Measurements from ENCODE around the gene WWOX.

DNA sequence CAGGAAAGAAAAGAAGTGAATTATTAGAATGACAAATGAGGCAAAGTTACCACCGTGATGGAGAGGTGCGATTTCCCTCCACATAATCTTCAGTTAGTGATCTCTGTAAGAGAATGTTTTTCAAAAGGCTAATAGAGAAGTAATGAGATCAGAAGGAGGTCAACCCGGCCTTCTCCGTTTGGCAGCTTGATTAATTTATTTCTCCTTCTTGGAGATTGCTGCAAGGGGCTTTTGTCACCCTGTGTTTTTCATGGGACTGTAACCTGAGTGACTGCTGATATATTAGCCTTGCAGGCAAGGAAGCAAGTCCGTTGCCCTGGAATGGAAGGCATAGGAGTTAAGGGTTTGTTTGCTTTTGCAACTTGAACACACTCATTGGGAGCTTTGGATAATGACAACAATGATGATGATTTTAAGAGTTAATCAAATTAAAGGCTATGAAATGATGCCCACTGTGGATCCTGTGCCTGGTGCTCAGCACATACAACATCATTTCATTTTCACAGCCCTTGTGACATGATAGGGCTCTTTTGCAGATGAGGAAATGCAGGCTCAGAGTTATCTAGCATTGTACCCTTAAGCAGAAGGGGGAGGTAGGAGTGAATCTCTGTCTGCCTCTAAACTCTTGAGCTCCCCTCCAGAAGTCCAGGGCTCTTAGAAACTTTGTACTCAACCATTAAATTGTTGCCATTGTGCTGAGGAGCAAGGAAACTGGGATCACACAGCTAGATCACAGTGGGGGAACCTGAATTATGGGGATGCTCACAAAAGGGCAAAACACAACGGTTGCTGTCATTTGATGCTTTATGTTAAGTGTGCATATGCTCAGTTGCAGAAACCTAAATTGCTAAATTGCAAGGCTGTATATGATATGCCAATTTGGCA lies 226.3 kb downstream of the WWOX start:
- TF ChIP-seq, protein P1, sequence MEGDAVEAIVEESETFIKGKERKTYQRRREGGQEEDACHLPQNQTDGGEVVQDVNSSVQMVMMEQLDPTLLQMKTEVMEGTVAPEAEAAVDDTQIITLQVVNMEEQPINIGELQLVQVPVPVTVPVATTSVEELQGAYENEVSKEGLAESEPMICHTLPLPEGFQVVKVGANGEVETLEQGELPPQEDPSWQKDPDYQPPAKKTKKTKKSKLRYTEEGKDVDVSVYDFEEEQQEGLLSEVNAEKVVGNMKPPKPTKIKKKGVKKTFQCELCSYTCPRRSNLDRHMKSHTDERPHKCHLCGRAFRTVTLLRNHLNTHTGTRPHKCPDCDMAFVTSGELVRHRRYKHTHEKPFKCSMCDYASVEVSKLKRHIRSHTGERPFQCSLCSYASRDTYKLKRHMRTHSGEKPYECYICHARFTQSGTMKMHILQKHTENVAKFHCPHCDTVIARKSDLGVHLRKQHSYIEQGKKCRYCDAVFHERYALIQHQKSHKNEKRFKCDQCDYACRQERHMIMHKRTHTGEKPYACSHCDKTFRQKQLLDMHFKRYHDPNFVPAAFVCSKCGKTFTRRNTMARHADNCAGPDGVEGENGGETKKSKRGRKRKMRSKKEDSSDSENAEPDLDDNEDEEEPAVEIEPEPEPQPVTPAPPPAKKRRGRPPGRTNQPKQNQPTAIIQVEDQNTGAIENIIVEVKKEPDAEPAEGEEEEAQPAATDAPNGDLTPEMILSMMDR (IDR thresholded peaks at IDR 0.05) = no peak
- no peak for TF ChIP-seq EP300 (IDR thresholded peaks at IDR 0.05)
- no peak for TF ChIP-seq POLR2A (IDR thresholded peaks at IDR 0.05)

All from gastroesophageal sphincter (tissue), 3 donors.